Stimulated activated CD4-positive, alpha-beta T cell treated with anti-CD3 and anti-CD28 coated beads, Interleukin-4, amount 100 ng/mL, for 48 hours (primary cell): ENCODE data around the gene ADAMTSL3.
"Not testable (repeated sequence)": the region's sequence is repeated elsewhere in the genome, so short reads cannot be mapped to it uniquely, and the experiment has no call there.

ENCODE experiments used
- DNase-seq, 2 donors: peaks; one replicate each; pipeline ENCODE4 v3.0.0-alpha.2; 2020; ENCODE audit warnings: low read depth in 2 of 2

Gene ADAMTSL3

DNA sequence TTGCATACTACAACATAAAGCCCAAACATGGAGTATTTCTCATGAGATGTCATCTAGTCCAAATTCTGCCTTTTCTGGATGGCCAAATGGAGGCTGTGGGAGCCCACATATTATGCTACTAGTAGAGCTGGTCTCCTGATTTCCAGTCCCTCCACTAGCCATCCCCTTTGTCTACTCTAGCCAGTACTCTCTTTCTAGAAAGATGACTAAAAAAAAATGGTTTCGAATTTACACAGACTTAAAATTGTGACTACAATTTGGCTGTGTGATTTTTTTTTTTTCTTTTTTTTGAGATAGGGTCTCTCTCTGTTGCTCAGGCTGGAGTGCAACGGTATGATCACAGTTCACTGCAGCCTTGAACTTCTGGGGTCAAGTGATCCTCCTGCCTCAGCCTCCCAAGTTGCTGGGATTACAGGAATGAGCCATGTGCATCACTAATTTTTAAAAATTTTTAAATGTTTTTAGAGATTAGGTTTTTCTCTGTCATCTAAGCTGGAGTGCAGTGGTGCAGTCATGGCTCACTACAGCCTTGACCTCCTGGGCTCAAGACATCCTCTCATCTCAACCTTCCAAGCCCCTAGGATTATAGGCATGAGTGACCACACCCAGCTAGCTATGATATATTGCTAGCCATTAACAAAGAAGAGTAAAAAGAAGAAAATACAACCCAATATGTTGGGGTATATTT lies 273.9 kb downstream of the ADAMTSL3 start:
- no peak for DNase-seq

GRCh38 chr15:83928392-83928734 lies 274.4 kb downstream of the ADAMTSL3 start:
- no peak for DNase-seq

DNA sequence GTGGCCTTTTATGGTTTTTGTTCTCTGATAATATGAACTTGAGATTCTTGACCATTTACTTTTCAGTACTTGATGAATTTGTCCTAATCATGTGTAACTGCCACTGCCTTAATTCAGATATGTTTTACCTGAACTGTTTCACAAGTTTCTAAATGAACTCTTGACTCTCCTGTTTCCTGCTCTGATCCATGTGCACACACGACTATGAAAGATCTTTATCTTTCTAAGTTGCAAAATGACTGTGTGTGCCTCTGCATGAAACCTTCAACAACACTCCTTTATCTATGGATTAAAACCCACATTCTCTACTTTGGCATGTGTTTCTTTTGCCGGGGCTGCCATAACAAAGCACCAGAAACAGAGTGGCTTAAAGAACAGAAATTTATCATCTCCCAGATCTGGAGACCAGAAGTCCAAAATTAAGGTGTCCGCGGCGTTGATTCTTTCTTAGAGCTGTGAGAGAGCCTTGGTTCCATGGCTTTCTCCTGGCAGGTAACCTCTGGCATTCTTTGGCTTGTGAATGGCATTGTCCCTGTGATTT lies 275.0 kb downstream of the ADAMTSL3 start:
- no peak for DNase-seq

DNA sequence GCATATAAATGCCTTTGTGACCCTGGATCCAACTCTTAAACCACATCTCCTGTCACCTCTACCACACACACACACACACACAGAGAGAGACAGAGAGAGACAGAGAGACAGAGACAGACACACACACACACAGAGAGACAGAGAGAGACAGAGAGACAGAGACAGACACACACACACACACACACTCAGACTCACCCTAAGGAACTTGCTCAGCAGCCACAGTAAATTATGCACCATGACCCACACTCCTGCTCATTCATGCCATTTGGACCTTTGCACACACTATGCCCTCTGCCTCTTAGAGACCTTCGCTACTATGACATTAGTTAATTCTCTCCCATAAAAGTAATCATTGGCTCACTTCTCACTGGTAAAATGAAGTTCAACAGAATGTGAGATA lies 275.7 kb downstream of the ADAMTSL3 start:
- no peak for DNase-seq

- DNase-seq = no peak
Measured at GRCh38 chr15:83930392-83931212, 276.7 kb downstream of the ADAMTSL3 start.

- no peak for DNase-seq
Measured at GRCh38 chr15:83935774-83936173, 281.9 kb downstream of the ADAMTSL3 start.

DNA sequence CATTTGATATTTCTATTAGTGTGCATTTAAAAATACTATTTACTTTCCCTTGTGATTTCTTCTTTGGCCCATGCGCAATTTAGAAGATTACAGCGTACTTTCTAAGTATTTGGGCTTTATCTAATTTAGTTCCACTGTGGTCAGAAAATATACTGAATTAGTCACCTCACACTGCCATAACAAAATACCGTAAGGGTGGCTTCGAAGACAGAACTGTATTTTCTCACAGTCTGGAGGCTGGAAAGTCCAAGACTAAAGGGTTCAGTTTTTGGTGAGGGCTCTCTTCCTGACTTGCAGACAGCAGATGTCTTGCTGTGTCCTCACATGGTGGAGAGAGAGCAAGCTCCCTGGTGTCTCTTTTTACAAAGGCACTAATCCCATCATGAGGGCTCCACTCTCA lies 286.2 kb downstream of the ADAMTSL3 start:
- no peak for DNase-seq

GRCh38 chr15:83943043-83943442 lies 289.1 kb downstream of the ADAMTSL3 start:
- no peak for DNase-seq

DNA sequence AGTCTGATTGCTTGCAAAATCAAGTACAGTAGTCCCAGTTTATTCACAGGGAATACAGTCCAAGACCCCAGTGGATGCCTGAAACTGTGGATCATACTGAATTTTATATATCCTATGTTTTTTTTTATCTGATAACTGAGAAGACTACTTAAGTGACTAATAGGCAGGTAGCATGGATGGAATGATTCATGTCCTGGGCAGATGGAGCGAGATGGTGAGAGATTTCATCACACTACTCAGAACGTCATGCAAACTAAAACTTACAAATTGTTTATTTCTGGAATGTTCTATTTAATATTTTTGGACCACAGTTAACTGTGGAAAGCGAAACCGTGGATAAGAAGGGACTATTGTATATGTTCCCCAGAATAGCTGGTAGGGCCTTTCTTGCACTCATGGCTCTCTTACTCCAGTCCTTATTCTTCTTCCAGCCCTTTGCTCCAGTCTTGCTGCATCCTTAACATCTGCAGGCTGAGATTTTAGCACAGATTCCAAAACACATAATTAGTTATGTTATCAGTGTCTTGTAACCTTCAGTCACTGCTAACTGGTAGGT lies 290.0 kb downstream of the ADAMTSL3 start:
- DNase-seq = no peak

GRCh38 chr15:83947156-83947555 lies 293.2 kb downstream of the ADAMTSL3 start:
- no peak for DNase-seq

DNA sequence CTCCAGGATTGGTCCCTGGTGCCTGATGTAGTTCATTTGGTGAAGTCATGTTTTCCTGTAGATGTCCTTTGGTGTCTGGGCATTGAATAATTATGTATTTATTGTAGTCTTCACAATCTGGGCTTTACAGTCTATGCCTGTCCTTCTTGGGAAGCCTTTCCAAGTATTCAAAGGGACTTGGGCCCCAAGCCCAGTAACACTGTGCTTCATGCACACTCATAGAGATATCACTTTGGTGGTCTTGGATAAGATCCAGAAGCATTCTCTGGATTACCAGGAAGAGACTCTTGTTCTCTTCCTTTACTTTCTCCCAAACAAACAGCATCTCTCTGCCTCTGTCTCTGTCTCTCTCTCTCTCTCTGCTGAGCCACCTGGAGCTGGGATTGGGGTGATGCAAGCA lies 300.6 kb downstream of the ADAMTSL3 start:
- no peak for DNase-seq

DNA sequence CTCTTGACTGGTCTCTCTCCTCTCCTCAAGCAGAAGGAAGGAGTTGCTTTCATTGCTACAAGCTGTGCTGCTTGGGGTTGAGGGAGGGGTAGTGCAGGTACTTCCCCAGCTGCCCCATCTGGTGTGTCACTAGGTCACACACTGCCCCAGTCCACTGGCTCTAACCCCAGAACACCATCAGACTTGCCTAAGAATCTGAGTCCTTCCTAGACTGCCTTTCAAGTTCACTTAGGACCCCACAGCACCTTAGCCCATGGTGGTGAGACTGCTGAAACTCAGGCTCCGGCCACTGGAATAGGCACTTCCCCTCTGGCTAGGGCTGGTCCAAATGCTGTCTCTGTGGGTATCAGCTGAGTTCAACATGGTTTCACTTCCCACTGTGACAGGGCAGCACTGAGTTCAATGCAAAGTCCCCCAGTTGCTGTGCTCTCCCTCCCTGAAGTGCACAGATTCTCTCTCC lies 301.9 kb downstream of the ADAMTSL3 start:
- no peak for DNase-seq

- DNase-seq = no peak
Measured at GRCh38 chr15:83956887-83957286, 303.0 kb downstream of the ADAMTSL3 start.

GRCh38 chr15:83959477-83959876 lies 305.6 kb downstream of the ADAMTSL3 start:
- no peak for DNase-seq

DNA sequence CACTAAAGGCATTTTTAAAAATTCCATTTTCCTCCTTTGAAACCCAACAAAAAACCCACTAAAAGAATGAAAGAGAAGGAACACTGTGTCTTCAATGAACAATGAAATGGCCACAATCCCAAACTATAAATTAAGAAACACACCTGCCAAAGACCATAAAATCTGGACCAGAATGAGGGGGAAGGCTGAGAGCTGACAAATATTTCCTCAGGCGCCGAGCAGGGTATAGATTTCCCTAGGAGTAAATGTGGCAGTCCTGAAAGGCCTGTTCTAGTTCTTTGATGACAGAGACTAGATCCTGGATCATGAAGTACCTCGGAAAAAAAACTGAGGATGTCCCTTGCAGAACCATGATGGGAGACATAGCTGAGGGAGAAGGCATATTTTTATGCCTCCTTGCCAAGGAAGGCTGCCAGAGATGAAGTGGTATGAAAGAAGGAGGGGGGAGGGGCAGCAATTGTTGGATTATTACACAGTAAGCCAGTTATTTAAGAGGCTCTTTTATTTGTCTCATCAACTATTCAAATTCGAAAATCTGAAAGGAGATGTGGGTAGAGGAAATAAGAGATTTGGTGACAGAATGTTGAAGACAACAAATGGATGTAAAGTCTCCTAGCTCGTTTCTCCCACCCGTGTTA lies 306.4 kb downstream of the ADAMTSL3 start:
- DNase-seq = no peak

DNA sequence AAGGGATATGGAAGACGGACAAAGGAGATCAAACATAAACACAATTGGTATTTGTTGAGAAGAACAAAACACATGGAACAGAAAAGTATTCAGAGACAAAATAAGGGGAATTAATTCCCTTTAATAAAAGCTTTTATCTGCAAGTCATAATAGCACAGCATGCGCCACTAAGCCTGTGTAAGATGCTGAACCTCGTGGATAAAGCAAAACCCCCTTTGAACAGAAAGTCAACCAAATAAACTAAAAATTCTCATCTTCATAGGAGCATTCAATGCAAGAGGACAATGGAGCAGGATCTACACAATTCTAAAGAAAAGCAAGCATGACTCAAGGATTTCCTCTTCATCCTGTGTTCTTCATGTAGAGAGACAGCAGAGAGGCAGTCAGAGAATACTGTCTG lies 307.4 kb downstream of the ADAMTSL3 start:
- no peak for DNase-seq

DNA sequence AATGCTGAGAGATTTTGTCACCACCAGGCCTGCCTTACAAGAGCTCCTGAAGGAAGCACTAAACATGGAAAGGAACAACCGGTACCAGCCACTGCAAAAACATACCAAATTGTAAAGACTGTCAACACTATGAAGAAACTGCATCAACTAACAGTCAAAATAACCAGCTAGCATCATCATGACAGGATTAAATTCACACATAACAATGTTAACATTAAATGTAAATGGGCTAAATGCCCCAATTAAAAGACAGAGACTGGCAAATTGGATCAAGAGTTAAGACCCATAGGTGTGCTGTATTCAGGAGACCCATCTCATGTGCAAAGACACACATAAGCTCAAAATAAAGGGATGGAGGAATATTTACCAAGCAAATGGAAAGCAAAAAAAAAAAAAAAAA lies 311.0 kb downstream of the ADAMTSL3 start:
- not testable (repeated sequence) for DNase-seq

DNA sequence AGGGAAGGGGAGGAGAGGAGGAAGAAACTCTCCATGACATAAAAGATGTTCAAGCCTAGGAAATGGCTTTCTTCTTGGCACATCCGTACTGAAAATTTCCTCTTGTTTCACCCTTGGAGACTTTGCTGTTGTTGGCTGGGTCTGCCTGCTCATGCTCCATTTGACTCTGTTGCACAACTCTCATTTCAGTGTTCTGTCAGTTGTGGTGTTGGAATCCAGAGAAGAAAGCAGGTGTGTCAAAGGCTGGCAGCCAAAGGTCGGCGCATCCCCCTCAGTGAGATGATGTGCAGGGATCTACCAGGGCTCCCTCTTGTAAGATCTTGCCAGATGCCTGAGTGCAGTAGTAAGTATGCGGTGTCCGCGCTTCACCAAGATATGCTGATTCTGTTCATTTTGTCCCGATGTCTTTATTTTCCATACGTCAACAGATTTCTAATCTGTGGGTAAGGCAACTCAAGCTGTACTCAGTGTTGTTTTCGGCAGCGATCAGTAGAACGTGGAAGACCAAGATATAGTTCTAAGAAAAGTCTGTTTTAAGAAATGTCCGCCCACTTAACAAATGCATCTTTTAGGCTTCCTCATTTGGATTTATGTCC lies 316.5 kb downstream of the ADAMTSL3 start:
- DNase-seq = no peak

DNA sequence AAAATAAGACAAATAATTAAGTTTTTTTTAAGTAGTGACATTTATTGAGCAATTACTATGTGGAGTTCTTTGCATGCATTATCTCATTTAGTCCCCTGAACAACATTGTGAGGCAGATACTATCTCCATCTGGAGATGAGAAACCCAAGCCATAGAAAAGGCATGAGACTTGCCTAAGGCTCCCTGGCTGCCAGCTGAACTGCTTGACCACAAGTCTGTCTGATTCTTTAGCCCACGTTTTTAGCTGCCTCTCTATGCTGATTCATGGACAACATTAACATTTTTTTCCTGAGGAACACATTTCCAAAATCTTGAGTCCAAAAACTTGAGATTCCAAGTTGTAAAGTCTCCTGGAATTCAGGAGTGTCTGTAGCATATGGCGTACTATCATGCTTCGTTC lies 318.1 kb downstream of the ADAMTSL3 start:
- no peak for DNase-seq

GRCh38 chr15:83973816-83974215 lies 319.9 kb downstream of the ADAMTSL3 start:
- no peak for DNase-seq

GRCh38 chr15:83977992-83978391 lies 324.1 kb downstream of the ADAMTSL3 start:
- DNase-seq = no peak

DNA sequence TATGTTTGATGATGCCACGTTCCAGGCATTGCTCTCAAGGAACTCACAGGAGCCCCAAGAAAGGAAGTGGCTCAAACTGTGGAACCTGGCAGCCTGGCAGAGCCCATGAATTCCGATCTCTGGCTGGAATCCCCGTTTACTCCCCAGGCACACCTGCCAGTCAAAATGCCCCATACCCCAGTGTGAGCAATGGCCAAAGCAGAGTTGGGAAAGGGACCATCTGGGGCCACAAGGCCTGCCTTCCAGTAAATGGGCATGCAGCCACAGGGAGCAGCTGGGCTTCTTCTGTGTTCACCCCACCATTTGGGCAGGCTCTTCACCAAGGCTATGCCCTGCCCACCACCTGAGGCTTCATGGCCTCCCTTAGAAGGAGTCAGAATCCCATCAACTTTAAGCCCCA lies 324.7 kb downstream of the ADAMTSL3 start:
- no peak for DNase-seq
